GM18861 (cell line): ENCODE results near the gene CDC34.

Experiments used
- ATAC-seq: cut with Tn5 transposase; IDR thresholded peaks from one replicate; pipeline ENCODE4 v1.9.1; 2021; ENCODE audit not compliant: unreplicated experiment

The CDC34 gene

DNA sequence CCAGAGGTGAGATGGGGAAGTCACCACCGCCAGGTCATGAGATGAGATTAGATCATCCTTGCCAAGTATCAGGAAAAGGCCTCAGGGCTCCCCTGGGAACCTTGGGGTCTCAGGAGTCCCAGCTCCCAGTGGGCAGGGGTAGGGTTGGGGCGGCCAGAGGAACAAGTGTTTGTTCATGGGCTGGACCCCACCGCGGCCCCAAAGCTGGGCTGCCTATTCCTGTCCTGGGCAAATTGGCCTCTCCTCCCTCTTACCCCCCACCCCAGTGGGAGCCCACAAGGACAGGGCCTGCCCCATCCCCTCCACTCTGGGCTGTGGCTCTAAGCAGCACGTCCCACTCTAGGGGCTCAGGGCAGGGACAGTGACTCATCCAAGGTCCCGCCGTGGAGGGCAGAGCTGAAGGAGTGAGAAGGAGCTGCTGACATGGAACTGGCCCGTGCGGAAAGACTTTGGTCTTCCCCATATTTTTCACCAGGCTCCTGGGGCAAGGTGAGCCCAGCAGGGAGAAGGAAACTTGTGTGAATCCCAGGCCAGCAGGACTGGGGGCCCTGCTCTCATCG lies 54.1 kb downstream of the CDC34 start:
- no peak for ATAC-seq

- no peak for ATAC-seq
These were observed 56.7 kb downstream of the CDC34 start for GRCh38 chr19:588093-588740.

- ATAC-seq, result no peak
These were observed 57.5 kb downstream of the CDC34 start for GRCh38 chr19:588741-589692.

GRCh38 chr19:589693-590395 lies 58.3 kb downstream of the CDC34 start, which contains the start of gene HCN2:
Gene HCN2 (plus strand): TSS chr19:589881. CDS start chr19:589946, 65 bp downstream.
- ATAC-seq, result no peak

GRCh38 chr19:590396-590745 lies 58.8 kb downstream of the CDC34 start:
- no peak for ATAC-seq

DNA sequence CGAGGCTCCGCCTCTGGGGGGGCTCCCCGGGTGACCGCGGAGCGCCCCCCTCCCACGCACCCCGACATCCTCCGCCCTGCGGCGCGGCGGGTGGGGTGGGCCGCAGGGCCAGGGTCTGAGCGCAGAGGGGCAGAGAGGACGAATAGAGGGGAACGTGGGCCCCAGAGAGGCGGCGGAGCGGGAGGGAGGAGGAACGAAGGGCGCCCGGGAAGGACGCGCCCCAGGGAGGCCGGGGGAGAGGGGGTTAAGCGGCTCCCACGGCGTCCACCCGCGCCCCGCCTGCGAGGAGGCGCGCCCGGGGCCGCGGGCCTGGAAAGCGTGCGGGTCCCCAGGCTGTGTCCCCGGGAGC lies 59.2 kb downstream of the CDC34 start:
- no peak for ATAC-seq

GRCh38 chr19:591099-591958 lies 59.8 kb downstream of the CDC34 start:
- no peak for ATAC-seq
